Skin of body (tissue), 2 donors: Measurements from ENCODE around the gene IP6K2. TPM values are rescaled to one million over a fixed set of nuclear protein-coding genes. Genes with fewer than 3 reads are reported as not detected.
A peak's percentile ranks its signal among the peaks of the same experiment; 100 is the strongest.
"Not testable (repeated sequence)": the region's sequence is repeated elsewhere in the genome, so short reads cannot be mapped to it uniquely, and the experiment has no call there.

Experiments
- DNase-seq: peaks from one replicate; lab custom pipeline; 2025; lab: John Stamatoyannopoulos, UW
- total RNA-seq: library from RNA; depleted of rRNA; stranded (reverse); fragments of >200 nt; gene quantifications from one replicate; pipeline ENCODE4 v1.2.3, GENCODE V29; 2014

The IP6K2 gene
- total RNA-seq, 1 donor from 2014 or later: 67.0 TPM

DNA sequence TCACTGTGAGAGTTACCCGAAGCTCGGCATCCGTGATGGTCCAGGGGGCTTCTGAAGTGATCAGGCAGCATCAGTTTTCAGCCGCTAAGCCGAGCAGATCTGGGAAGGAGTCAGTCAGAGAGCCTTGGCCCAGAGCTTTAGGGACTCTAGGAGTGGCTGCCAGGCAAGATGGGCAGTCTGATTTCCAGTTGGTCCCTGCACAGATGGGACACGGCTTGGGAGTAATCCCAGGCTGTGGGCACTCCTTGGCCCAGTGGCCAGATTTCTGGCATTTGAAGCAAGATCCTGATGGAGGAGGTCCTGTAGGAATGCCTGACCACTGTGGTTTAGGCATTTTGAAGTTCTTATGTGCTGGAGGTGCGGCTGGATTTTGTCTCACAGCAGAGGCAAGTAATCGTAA, 10.5 kb upstream of the IP6K2 start:
- no peak for DNase-seq

DNA sequence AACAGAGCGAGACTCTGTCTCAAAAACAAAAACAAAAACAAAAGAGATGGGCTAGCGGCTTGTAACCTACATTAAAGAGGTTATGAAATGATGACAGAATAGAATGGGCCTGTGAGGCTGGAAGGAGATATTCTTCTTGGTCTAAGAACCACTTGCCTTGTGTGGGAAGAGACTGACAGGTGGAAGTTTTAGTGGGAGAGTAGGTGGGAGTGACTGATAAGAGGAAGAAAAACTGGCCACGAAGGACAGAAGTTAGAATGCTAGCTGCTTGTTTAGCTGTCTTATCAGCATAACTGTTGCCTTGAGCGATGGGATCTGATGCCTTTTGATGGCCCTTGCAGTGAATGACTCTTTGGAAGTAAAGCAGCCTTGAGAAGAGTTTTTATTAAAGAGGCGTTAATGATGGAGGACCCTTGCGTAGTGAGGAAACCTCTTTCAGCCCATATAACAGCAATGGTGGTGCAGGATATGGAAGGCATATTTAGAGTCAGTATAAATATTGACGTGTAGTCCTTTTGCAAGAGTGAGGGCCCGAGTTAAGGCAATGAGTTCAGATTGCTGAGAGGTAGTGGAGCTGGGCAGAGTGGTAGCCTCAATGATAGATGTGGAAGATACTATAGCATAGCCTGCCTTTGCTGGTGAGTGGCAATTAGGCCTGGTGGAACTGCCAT, 8.3 kb upstream of the IP6K2 start:
- not testable (repeated sequence) for DNase-seq

DNA sequence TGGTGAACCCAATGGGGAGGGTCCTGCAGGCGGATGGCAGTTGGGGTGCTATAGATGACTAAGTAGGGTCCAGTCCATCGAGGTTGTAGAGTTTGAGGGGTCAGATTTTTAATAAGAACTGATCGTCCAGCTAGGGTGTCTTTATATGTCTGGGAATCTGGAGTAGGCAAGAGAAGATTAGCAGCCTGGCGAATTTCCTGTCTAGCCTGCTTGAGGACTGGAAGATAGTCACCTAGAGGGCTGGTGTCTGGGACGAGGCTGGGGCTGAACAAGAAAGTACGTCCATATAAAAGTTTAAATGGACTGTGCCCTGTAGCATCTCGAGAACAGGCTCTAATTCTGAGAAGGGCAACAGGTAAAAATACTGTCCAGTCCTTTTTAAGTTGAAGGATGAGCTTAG, 6.7 kb upstream of the IP6K2 start:
- no peak for DNase-seq

DNA sequence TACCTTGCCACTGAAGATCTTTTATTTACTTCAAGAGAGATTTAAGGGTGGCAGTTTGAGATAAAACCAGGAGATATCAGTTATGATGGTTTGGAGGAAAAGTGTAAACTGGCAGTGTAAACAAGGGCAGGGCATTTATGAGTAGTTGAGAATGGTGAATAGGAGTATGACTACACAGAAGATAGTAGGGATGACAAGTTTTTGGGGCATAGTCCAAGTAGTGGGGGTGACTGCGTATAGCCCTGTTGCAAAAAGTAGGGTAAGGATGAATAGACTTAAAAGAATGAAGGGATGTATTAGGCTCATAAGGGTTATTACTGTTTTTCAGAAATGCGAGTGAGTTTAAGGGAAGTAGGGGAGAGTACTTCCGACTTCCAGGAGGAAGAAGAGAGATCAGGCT, 6.3 kb upstream of the IP6K2 start:
- not testable (repeated sequence) for DNase-seq

DNA sequence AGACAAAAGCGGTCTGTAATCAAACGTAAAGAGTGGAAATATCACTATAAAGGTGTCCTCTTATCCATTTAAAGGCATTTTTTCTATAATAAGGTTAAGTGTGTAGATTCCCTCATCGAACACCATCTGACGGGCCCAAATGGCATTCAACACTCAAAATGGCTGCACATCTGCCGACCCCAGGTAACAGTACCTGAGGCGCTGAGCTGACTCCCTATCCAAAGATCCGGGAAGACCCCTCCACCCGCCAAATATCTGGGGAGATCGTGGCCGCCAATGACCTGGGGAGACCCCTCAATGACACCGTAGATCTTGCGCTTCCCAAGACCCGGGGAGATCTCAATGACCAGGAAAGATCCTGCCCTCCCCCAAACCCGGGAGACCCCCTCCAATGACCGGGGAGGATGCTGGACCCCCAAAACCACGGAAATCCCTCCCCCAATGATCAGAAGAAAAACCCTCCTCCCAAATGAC, 476 bp downstream of the IP6K2 start:
- no peak for DNase-seq

DNA sequence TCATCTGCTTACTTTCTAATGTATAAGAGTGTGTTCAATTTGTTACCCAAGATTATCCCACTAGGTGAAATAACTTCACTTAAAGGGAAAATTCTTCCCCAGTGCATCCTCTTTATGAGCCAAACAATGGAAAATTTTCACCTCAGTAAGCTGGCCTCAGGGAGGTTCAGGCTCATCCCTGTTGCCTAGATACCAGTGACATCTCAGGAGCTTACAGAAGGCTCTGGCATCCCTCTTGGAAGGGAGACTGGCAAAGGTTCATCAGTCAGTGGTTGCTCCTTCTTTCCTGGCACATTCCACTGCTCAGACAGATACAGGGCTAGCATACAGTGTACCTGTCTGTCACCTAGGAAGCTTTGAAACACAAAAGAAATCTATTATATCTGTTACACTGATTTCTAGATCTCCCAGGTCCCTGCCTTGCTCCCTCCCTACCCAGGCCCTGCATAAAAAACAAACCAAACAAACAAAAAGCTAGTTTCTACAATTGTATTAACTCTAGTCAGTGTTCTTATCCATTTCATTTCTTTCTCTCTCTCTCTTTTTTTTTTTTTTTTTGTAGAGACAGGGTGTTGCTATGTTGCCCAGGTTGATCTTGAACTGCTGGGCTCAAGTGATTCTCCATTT, 1.7 kb downstream of the IP6K2 start:
- DNase-seq: peak; percentile 7

DNA sequence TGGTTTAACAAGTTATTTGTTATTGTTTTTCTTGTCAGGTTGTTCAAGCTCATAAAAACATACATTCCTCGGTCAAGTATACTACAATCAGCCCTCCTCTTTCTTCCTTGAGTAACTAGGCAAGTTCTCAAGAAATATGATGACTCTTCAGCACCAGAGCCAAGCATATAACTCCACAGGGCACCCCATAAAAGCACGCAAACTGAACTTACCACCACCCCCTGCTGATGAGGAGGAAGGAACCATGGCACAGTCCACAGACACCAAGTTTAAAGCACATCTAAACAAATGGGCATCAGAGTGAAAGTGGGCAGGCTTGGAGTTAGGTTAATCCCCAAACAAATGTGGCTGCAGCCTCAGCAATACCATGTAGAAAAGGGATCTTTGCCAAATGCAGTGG, 5.3 kb downstream of the IP6K2 start:
- DNase-seq: no peak

DNA sequence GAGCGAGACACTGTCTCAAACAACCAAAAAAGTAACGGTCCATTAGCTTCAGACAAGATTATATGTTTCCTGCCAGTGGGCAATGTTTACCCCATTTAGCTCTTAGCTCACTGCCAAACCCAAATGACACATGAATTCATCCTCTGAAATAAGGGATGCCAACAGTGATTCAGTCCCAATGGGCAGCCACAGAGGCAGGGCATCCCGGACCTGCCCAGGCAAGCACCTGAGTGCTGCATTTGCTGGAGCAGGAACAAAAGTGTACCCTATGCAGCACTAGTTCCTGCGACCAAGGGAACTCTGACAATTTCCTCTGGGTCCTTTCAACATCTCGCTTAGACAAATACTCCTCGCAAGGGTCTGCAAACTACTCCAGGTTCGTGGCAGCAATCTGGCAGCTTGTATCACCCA, 8.0 kb downstream of the IP6K2 start:
- no peak for DNase-seq

DNA sequence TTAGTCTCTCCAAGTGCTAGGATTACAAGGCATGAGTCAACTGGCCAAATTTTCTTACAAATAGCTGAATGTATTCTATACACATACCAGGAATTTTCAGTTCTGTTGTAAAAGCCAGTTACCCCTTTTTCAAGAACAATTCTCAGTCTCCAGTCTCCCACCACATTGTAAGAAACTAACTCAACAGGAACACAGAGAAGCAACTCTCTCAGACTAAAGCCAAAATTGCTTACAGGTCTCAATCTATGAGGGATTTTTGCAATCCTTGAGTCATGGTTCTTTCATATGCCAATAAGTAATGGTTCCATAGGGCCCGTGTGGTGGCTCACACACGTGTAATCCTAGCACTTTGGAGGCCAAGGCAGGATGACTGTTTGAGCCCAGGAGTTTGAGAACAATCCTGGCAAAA, 8.5 kb downstream of the IP6K2 start:
- DNase-seq: no peak

DNA sequence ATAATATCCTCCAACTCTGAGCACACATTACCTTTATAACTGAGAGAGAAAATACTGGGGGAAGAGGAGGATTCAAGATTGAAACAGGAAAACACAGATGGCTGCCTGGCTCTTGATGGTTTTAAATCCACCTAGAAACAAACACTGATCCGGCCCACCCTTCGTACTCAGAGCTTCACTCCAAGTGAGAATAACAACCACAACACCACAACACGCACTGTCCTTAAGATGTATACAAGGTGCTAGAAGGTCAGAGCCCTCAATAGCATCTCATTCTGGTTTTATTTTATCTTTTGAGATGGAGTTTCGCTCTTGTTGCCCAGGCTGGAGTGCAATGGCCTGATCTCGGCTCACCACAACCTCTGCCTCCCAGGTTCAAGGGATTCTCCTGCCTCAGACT, 9.9 kb downstream of the IP6K2 start:
- no peak for DNase-seq

DNA sequence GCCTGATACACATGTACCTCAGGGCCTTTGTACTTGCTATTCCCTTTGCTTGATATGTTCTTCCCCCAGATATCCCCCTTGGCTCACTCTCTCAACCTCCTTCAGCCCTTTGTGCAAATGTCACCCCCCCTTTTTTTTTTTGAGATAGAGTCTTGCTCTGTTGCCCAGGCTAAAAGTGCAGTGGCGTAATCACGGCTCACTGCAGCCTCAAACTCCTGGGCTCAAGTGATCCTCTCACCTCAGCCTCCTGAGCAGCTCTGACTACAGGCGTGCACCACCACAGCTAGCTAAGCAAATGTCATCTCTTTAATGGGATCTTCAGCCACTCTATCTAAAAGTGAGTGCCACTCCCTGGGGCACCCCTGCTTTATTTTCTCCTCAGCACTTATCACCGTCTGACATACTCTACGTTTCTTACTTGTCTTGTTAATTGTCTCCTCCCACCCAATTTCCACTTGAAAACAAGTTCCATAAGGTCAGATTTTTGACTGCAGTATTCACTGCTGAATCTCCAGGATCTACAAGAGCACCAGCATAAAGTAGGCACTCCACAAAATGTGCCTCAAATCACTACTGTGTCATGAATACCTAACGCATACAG, 14.6 kb downstream of the IP6K2 start:
- no peak for DNase-seq

DNA sequence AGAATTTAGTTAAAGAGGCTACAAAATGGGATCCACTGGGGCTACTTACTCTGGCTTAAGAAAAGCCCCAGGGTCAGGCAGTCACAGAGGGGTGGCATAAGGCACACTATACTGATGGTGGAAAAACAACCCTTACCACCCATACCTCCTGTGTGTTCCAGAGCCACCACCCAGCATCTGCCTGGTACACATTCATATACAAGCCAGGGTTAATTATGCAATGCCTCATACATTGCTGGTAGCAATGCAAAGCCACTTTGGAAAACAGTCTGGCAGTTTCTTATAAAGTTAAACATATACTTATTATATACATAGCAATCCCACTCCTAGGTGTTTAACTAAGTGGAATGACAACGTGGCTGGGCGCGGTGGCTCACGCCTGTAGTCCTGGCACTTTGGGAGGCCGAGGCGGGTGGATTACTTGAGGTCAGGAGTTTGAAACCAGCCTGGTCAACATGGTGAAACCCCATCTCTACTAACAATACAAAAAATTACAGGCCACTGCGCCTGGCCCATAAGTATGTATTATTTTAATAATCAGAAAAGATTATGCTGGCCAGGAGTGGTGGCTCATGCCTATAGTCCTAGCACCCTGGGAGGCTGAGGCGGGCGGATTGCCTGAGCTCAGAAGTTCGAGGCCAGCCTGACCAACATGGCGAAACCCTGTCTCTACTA, 16.2 kb downstream of the IP6K2 start:
- no peak for DNase-seq

DNA sequence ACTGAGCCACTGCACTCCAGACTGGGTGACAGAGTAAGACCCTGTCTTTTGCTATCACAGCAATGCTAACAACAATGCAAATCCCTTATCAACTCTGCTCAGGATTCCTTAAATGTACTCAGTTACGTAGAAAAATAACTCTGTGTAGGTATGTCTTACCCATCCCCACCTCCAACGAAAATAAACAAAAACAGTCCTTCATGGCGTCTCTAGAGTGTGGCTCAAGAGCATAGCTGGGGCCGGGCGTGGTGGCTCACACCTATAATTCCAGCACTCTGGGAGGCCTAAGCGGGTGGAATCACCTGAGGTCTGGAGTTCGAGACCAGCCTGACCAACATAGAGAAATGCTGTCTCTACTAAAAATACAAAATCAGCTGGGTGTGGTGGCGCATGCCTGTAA, 18.1 kb downstream of the IP6K2 start:
- DNase-seq: no peak

DNA sequence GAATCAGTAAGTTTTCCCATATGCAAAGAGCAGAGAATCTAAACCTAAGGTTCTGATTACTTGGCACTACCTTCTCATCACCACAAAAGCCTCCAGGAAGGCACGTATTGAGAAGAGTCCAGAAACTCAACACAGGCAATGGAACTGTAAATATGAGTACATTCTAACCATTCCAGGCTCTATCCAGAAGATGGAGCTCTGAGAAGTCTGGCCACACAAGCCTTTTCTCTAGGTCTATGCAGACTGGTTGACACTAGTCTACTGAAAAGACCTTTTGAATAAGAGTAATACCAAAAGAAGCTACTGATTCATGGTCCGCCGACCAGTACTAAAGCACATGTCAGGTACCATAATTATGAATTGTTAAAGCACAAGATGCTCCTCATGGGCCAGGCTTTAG, 19.1 kb downstream of the IP6K2 start:
- DNase-seq: no peak

DNA sequence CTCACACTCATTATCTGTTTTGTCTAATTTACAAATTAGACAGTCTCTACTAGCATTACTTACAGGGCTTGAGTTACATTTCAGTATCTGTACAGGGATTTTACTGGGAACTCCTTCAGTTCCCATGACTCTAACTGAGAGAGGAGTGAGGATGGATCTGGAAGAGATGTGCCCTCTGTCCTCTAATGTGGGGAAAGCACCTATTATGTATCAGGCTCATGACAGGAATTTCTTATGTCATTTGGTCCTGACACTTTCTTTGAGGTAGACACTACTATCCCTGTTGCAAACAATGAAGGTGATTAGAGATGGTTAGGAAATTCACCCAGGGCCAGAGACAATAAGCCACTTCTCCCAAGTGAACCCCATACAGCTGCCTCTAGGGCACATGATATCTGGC, 20.4 kb downstream of the IP6K2 start:
- DNase-seq: no peak

DNA sequence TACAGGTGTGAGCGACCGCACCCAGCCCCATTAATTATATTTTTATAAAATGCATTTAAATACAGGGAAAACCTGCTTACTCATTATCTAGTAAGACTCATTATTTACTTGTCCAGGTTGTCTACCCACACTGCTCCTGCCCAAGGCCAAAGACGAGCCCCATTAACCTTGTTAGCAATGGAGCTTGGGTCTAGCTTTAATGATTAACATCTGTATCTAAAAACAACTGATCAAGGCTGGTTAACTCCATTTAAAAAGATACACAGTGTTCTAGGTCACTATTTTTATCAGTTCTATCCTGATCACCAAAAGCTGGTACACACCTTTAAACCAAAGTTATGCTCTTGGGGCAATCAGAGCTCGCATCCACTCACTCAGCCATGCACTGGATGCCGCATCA, 20.9 kb downstream of the IP6K2 start:
- DNase-seq: no peak

DNA sequence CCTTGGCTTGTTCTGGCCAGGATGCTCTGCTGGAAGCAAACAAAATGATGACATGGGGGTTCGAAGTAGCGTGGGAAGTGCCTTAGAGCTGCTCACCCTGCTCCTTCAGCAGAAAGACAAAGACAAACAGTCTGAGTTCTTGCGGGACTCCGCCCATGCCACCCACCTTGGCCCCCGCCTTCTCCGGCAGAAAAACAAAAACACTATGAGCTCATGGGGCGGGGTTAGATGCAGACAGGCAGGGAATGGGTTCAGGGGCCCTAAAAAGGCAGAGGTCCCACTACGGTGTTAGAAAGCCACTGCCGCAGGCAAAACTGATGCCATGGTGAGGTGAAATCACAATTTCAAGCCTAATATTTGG, 21.6 kb downstream of the IP6K2 start:
- no peak for DNase-seq

DNA sequence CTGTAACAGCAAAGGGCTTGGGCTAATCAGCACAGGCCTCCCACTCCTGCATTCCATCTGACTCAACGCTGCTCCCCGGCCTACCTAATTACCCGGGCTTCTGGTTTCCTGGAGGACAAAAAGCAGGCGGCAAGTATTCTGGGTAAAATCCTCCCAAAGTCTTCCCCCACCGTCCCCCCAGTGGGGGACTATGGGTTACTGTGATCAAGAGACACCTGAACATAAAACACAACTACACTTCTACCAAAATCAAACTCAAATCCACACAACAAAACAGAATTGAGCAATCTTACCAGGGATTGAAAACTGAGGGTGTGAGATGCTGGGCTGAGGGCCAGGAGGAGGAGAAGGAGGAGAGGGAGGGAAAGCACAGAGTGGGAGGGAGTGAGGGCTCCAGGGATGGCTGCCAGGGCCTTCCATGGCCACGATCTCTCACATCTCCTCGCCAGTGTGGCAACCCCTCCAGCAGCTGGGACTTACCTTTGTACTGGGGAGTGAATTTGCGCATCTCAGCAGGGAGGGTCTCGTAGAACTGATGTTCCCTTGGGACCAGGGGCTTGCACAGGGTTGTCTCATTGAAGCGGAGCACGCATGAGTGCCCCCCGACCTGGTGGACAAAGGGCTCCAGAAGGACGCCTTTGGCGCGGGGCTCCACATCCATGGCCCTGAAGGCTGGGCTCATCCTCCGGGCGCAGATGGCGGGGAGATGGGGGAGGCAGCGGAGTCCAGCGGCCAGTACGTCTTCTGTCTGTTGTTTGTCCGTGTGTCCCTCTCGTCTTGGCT, 22.2 kb downstream of the IP6K2 start:
- peak; percentile 38 for DNase-seq

DNA sequence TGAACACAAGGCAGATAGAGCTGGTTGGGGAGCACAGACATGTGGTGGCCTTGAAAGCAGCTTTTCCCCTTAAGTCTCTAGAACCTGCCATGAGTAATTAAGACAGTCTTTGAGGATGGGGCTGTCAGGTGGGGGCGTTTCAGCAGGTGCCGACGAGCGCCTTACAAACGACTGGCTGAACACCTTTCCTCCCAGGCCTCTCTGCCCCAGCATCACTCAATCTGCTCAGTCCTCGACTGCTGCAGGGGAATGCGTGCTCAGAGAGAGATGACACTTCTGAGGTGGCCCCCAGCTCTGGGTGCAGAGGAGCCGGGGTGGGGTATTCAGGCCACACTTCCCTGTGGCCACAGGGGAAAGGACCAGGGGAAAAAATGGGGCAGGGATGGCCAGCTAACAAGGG, 23.2 kb downstream of the IP6K2 start:
- no peak for DNase-seq

DNA sequence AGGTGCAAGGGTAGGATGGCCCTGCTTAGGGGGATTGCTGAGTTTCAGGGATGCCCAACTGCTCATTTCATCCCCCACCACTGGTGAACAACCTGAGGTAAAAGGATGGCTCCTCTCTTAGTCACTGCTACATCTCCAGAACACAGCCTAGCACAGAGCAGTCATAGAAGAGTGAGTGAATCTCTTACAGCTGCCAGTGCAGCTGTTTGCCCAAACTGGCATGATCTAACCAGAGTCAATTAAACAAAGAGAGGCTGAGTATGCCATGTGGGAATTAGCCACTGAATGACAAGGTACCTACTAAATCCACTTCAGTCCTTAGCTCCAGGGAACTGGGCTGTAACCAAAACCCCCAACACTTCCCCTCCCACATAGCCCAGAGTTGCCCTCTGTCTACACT, 24.5 kb downstream of the IP6K2 start:
- DNase-seq: no peak

DNA sequence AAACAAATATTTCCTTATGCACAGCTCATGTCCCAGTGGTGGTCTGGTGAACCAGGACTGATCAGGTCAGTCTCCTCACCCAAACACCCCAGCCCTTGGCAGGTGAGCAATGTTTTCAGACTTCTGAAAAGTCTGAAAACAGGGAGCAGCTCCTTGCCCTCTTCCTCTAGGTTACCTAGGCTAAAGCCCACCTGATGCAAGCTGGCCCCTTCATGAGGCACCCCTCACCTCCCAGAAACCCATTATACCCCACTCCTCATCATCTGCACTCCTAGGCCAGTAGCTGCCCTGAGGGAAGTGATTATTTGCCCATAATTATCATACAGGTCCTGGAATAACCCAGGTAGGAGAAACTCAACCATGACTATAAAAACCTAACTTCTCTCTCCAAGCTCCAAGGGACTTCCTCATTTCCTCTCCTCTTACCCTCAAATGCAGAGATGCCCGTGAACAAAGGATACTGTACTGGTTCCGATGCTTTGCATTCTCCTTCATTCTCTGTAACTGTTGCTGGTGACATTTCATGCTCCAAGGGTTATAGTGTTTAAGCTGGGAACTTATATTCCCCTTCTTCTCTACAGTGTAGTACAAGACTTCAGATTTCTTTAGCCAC, 26.1 kb downstream of the IP6K2 start:
- no peak for DNase-seq
